H1 (cell line): ENCODE results near the gene P2RY13. TPM values are rescaled to one million over a fixed set of nuclear protein-coding genes. Genes with fewer than 3 reads are reported as not detected.

Experiments
- CTCF ChIA-PET: fragments of 300-600 bp; sonication (Branson Sonifier 250); formaldehyde crosslinking; loops from one replicate; lab custom pipeline; 2021; ENCODE audit not compliant: partially characterized antibody; lab: Charles Lee
- POLR2A ChIA-PET: fragments of 300-600 bp; sonication (Branson Sonifier 250); formaldehyde crosslinking; loops from one replicate; lab custom pipeline; 2021; ENCODE audit warnings: inconsistent platforms; ENCODE audit not compliant: partially characterized antibody; lab: Charles Lee
- DNase-seq, 2 experiments: peaks; one replicate each; pipeline versions ENCODE4 v3.0.0 to v3.0.0-alpha.2; 2010 to 2022; ENCODE audit warnings: low spot score in 2 of 2, low read depth in 1 of 2, mixed read lengths in 1 of 2
- FAIRE-seq: peaks from 2 replicates; lab custom pipeline; 2011; peaks lifted over from hg19 to GRCh38; lab: Jason Lieb, UNC
- H2AFZ ChIP-seq: 2 replicates; pipeline ENCODE4 v1.8.1; 2012; ENCODE audit warnings: low read length, inconsistent platforms
- H2AK5ac ChIP-seq: 2 replicates; pipeline ENCODE4 v1.6.1; 2013; ENCODE audit warnings: low read depth, low read length
- H2BK120ac ChIP-seq: replicated peaks from 2 replicates; pipeline ENCODE3; 2013; ENCODE audit warnings: low read depth, low read length, inconsistent platforms
- H2BK12ac ChIP-seq: 2 replicates; pipeline ENCODE4 v1.6.1; 2013; ENCODE audit warnings: low read depth, low read length
- H2BK15ac ChIP-seq: 2 replicates; pipeline ENCODE4 v1.6.1; 2013; ENCODE audit warnings: low read length
- H2BK20ac ChIP-seq: 2 replicates; pipeline ENCODE4 v1.6.1; 2013; ENCODE audit warnings: low read length
- H2BK5ac ChIP-seq: 2 replicates; pipeline ENCODE4 v1.6.1; 2013; ENCODE audit warnings: low read depth, low read length
- H3K14ac ChIP-seq: 2 replicates; pipeline ENCODE4 v1.6.1; 2013; ENCODE audit warnings: inconsistent platforms; ENCODE audit not compliant: insufficient read length
- H3K18ac ChIP-seq: 2 replicates; pipeline ENCODE4 v1.6.1; 2013; ENCODE audit warnings: low read length; ENCODE audit errors: extremely low read depth
- H3K23ac ChIP-seq: 2 replicates; pipeline ENCODE4 v1.6.1; 2013; ENCODE audit warnings: inconsistent platforms; ENCODE audit not compliant: insufficient read length
- H3K23me2 ChIP-seq: 2 replicates; pipeline ENCODE4 v1.6.1; 2013; ENCODE audit warnings: low read depth, low read length
- H3K27ac ChIP-seq: 2 replicates; pipeline ENCODE4 v1.6.1; 2011; ENCODE audit warnings: low read depth, low read length, inconsistent platforms
- H3K27me3 ChIP-seq, 4 experiments: replicated peaks in 1 of 4; 1 replicate in 1 of 4; 2 replicates in 3 of 4; pipeline versions ENCODE4 v1.6.1 to v1.8.1; 2011 to 2013; ENCODE audit warnings: low read length in 3 of 4, mild to moderate bottlenecking in 3 of 4, inconsistent platforms in 2 of 4, mixed read lengths in 2 of 4, moderate library complexity in 1 of 4; ENCODE audit not compliant: control insufficient read depth in 3 of 4, insufficient read depth in 3 of 4; ENCODE audit errors: extremely low read depth in 1 of 4
- H3K36me3 ChIP-seq, 4 experiments: 2 replicates each; pipeline versions ENCODE4 v1.6.1 to v1.8.1; 2011 to 2013; ENCODE audit warnings: mild to moderate bottlenecking in 4 of 4, low read length in 3 of 4, moderate library complexity in 2 of 4, control low read depth in 1 of 4, inconsistent platforms in 1 of 4; ENCODE audit not compliant: insufficient read depth in 4 of 4, control insufficient read depth in 2 of 4
- H3K4ac ChIP-seq: replicated peaks from 2 replicates; pipeline ENCODE3; 2013; ENCODE audit warnings: low read length, low read depth, mixed read lengths, inconsistent platforms; ENCODE audit not compliant: insufficient read length
- H3K4me1 ChIP-seq, 4 experiments: replicated peaks in 1 of 4; 1 replicate in 1 of 4; 2 replicates in 3 of 4; pipeline versions ENCODE4 v1.6.1 to v1.8.1; 2011 to 2013; ENCODE audit warnings: low read length in 3 of 4, inconsistent platforms in 2 of 4, mixed read lengths in 1 of 4; ENCODE audit not compliant: insufficient read depth in 4 of 4, control insufficient read depth in 3 of 4
- H3K4me2 ChIP-seq, 2 experiments: 2 replicates each; pipeline versions ENCODE4 v1.6.1 to v1.8.1; 2011 to 2013; ENCODE audit warnings: low read depth in 2 of 2, low read length in 2 of 2, control low read depth in 1 of 2, inconsistent platforms in 1 of 2, mild to moderate bottlenecking in 1 of 2; ENCODE audit not compliant: insufficient read depth in 1 of 2
- H3K4me3 ChIP-seq, 4 experiments: fragments of 200-600, 300-600 bp in 1 of 4; sonication (generic), shearing (Covaris generic), sonication (Bioruptor Twin) in 1 of 4; 2 replicates each; pipeline versions ENCODE4 v1.5.1 to v1.8.1; 2011 to 2016; ENCODE audit warnings: low read length in 4 of 4, low read depth in 3 of 4, control low read depth in 2 of 4, inconsistent platforms in 2 of 4, mild to moderate bottlenecking in 2 of 4, mixed read lengths in 1 of 4, moderate library complexity in 1 of 4; ENCODE audit not compliant: insufficient read depth in 2 of 4; ENCODE audit errors: extremely low read depth in 1 of 4
- H3K56ac ChIP-seq: replicated peaks from 2 replicates; pipeline ENCODE3; 2013; ENCODE audit warnings: low read depth, mild to moderate bottlenecking, mixed read lengths, low read length, inconsistent platforms; ENCODE audit not compliant: insufficient read length
- H3K79me1 ChIP-seq: 2 replicates; pipeline ENCODE4 v1.6.1; 2013; ENCODE audit warnings: low read depth, low read length, control low read depth
- H3K79me2 ChIP-seq, 2 experiments: 2 replicates each; pipeline versions ENCODE4 v1.6.1 to v1.8.1; 2012 to 2013; ENCODE audit warnings: low read length in 2 of 2, mild to moderate bottlenecking in 2 of 2, inconsistent platforms in 1 of 2; ENCODE audit not compliant: insufficient read depth in 2 of 2, control insufficient read depth in 1 of 2
- H3K9ac ChIP-seq, 4 experiments: replicated peaks in 1 of 4; 1 replicate in 1 of 4; 2 replicates in 3 of 4; pipeline versions ENCODE4 v1.6.1 to v1.8.1; 2011 to 2013; ENCODE audit warnings: low read depth in 3 of 4, low read length in 3 of 4, control low read depth in 2 of 4, mild to moderate bottlenecking in 2 of 4, moderate library complexity in 2 of 4, inconsistent platforms in 1 of 4; ENCODE audit errors: extremely low read depth in 1 of 4
- H3K9me3 ChIP-seq, 2 experiments: 2 replicates each; pipeline versions ENCODE4 v1.6.1 to v1.8.1; 2012 to 2013; ENCODE audit warnings: mild to moderate bottlenecking in 2 of 2, moderate library complexity in 2 of 2, control low read depth in 1 of 2, inconsistent platforms in 1 of 2, low read depth in 1 of 2, low read length in 1 of 2, mixed read lengths in 1 of 2; ENCODE audit not compliant: insufficient read depth in 2 of 2
- H4K20me1 ChIP-seq, 2 experiments: replicated peaks in 1 of 2; 2 replicates each; pipeline versions ENCODE3 to v1.8.1; 2011 to 2013; ENCODE audit warnings: inconsistent platforms in 2 of 2, low read length in 2 of 2, mild to moderate bottlenecking in 1 of 2; ENCODE audit not compliant: insufficient read depth in 2 of 2, control insufficient read depth in 1 of 2
- H4K5ac ChIP-seq: 2 replicates; pipeline ENCODE4 v1.6.1; 2013; ENCODE audit warnings: low read length, low read depth, mixed read lengths, inconsistent platforms; ENCODE audit not compliant: insufficient read length
- H4K8ac ChIP-seq: 2 replicates; pipeline ENCODE4 v1.8.0; 2013; ENCODE audit warnings: mild to moderate bottlenecking, moderate library complexity, low read length, inconsistent platforms; ENCODE audit not compliant: insufficient read depth; ENCODE audit errors: extremely low read depth
- H4K91ac ChIP-seq: replicated peaks from 2 replicates; pipeline ENCODE3; 2013; ENCODE audit warnings: low read length, mixed read lengths, inconsistent platforms; ENCODE audit not compliant: insufficient read length
- ASH2L ChIP-seq: fragments of 200-600, 300-600 bp; sonication (generic); IDR thresholded peaks from one replicate; pipeline ENCODE4 v1.7.1; 2017; ENCODE audit warnings: low read length
- JUN ChIP-seq: IDR thresholded peaks from 2 replicates; pipeline ENCODE4 v1.6.1; 2011; ENCODE audit warnings: low read depth, mild to moderate bottlenecking, improper control_type of control experiment, low read length
- RAD21 ChIP-seq, 2 experiments: IDR thresholded peaks in 1 of 2; conservative IDR thresholded peaks in 1 of 2; 2 replicates each; pipeline ENCODE4 v1.6.1; 2011; ENCODE audit warnings: low read depth in 2 of 2, low read length in 2 of 2, improper control_type of control experiment in 1 of 2, inconsistent platforms in 1 of 2, mild to moderate bottlenecking in 1 of 2, moderate library complexity in 1 of 2
- SP2 ChIP-seq: IDR thresholded peaks from 2 replicates; pipeline ENCODE4 v1.6.1; 2012; ENCODE audit warnings: mild to moderate bottlenecking, low read length, inconsistent platforms
- WGBS, 2 experiments: shearing (Covaris generic) in 1 of 2; methylation state at CpG; one replicate each; pipeline versions ENCODE4 v1.1.6 to v1.1.7; 2013 to 2015; ENCODE audit warnings: low lambda C conversion rate in 2 of 2, mixed read lengths in 2 of 2, inconsistent platforms in 1 of 2, low coverage in 1 of 2, missing lambda C conversion rate in 1 of 2; ENCODE audit not compliant: insufficient replicate concordance in 2 of 2, insufficient coverage in 1 of 2, insufficient read length in 1 of 2; ENCODE audit errors: extremely low coverage in 1 of 2, missing lambda C conversion rate in 1 of 2; 5-methylcytosine and 5-hydroxymethylcytosine counted together
- polyA plus RNA-seq, 7 experiments: library from polyadenylated mRNA; depleted of rRNA in 3 of 7; stranded (reverse) in 5 of 7; unstranded in 2 of 7; fragments of >200 nt in 5 of 7; fragments of 200-250 nt in 2 of 7; gene quantifications; 1 replicate in 5 of 7; 2 replicates in 1 of 7; 4 replicates in 1 of 7; pipeline versions ENCODE4 v1.2.1 to v1.2.3, GENCODE V29; 2011 to 2013; ENCODE audit warnings: missing spikeins in 2 of 7, mixed read lengths in 2 of 7
- total RNA-seq: library from RNA; stranded (reverse); fragmentation: NEBNext Ultra II Directional; extraction: Animal tissue kit (Norgen Biotek cat#: 25700); gene quantifications from 2 replicates; pipeline ENCODE4 v1.2.1, GENCODE V29; 2021

Gene P2RY13
- total and polyA plus RNA-seq, 2 of the 8 experiments (the other 6 are each of a cell fraction or from before 2014, with no cell fraction given): not detected

DNA sequence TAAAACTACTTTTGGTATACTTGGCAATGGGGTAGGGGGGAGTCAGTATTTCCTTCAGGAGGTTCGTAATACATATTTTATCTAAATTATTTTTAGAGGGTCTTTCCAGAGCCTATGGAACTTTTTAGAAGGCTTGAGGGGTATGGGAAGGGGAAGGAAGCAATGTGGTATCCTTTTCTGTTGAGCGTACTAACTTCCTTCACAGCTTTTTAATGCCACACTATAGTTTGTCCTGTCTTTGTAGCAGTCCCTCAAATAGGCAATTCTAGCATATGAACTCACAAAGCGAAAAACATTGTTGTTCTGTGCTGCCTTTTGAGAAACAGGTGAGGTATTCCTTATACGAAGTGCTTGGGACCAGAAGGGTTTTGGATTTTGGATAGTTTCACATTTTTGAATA lies 22.3 kb upstream of the P2RY13 start:
- Histone ChIP-seq H3K27me3 (no peaks in the 10 kb centered on the region), H3K79me1 (no peaks in the 10 kb centered on the region), H2BK20ac (no peak overlapping the region), H3K9me3 (no peaks in the 10 kb centered on the region), H3K27ac (no peak overlapping the region), H3K4me1 (peaks cover 0 to 10% (median 5%) of the 10 kb centered on the region in 4 experiments; a peak in 3 of 7 replicates), H3K56ac (no peak overlapping the region), H2AFZ (no peak overlapping the region), H4K20me1 (no peaks in the 10 kb centered on the region), H3K4ac (no peak overlapping the region), H3K23ac (no peak overlapping the region), H3K23me2 (no peaks in the 10 kb centered on the region), H3K18ac (no peak overlapping the region), H3K4me2 (no peak overlapping the region), H2BK5ac (no peak overlapping the region), H2BK120ac (no peak overlapping the region), H4K8ac (no peak overlapping the region), H2BK12ac (no peak overlapping the region), H2AK5ac (no peak overlapping the region), H3K4me3 (no peak overlapping the region), H2BK15ac (no peak overlapping the region), H3K14ac (no peak overlapping the region), H4K91ac (no peak overlapping the region), H3K36me3 (peaks cover 0 to 7% (median 4%) of the 10 kb centered on the region in 4 experiments; a peak in 4 of 8 replicates), H4K5ac (no peak overlapping the region), H3K9ac (no peak overlapping the region), H3K79me2 (no peaks in the 10 kb centered on the region)
- DNase-seq (no peak), FAIRE-seq (no peak)
- 87% methylated on average over 4 of the region's 4 CpGs; no CpG with 5 or more reads in 1 of the 2 experiments for WGBS, 2 experiments
- POLR2A ChIA-PET: no interaction called here
- CTCF ChIA-PET: interaction anchor here (1.1 to 1.6 kb wide), 2 partner anchors 16 to 27 kb away, joined by 3 read pairs; no protein-coding TSS in a partner anchor
- TF ChIP-seq JUN: no peak
- TF ChIP-seq SP2: no peak
- TF ChIP-seq ASH2L: no peak
- TF ChIP-seq RAD21 (IDR thresholded peaks at IDR 0.05 in 1 of 2, conservative IDR thresholded peaks at IDR 0.05 in 1 of 2; ENCODE audit: low read depth in 2 of 2, low read length in 2 of 2): no peak
